ENCODE data around the gene HEXB.
"Not testable (repeated sequence)": the region's sequence is repeated elsewhere in the genome, so short reads cannot be mapped to it uniquely, and the experiment has no call there.

HEXB gene

DNA sequence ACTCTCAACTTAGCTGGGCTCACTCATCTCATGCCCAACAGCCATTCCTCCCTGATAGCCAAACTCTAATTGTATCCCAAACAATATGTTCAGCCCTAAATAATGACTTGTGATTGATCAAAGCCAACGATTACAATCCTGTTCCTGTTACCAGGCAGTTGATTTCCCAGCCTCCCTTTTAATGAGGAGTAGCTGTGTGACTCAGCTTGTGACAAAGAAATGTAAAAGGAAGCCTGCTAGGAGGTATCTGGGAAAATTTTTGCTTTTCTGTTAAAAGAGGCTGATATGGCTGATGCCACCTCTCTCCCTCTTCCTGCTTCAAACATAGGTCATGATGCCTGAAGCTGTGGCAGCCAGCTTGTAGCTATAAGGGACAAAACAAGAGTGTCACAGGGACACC, 24.9 kb upstream of the HEXB start:
- no peak for DNase-seq

DNA sequence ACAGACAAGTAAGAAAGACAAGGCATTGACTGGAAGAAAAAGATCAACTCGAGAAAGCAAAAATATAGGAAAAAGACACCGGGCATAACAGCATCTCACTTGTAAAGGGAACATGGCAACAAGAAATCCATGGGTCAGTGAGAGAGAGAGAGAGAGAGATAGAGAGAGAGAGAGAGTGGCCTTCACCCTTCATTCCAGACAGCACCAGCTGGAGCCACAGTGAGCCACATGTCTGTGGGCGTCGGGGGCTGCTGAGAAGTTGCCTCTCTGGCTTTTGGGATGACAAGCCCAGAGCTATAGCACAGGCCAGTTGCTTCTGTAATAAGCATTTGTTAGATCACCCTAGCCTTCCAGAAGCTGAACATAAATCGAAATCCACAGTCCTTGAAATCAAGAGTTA, 24.2 kb upstream of the HEXB start:
- no peak for DNase-seq

DNA sequence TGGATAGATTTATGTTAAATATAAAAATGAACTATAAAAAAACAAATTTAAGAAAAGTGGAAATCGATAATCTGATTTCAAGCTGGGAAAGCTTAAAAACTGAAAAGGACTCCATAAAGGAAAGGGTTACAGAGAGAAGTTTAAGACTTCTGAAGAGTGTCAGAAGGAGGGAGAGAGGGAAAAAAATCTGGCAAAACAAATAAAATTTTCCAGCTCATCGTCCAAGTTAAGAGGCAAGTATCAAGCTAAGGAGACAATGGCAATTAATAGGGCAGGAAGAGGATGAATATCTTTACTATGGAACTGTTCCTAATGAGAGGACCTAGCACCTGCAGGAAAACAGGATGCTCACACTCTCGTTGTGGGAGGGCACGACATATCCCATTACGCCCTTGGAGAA, 20.5 kb upstream of the HEXB start:
- DNase-seq, result no peak

DNA sequence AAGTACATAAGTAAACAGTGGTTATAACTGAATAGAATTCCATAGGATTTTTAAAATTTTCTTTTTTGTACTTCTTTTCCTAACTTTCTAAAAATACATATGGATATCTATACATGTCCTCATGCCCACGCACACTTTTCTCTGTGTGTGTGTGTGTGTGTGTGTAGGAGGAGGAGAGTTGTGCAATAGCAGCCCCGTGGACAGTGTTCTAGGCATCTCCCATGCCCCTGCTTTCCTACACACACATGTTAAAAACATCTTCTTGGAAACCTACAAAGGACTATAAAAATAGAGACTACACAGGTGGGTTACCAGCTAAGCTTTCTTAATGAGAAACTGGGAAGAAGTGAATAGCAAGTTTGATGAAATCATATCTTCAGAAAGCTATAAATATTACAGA, 19.8 kb upstream of the HEXB start:
- DNase-seq, result no peak

DNA sequence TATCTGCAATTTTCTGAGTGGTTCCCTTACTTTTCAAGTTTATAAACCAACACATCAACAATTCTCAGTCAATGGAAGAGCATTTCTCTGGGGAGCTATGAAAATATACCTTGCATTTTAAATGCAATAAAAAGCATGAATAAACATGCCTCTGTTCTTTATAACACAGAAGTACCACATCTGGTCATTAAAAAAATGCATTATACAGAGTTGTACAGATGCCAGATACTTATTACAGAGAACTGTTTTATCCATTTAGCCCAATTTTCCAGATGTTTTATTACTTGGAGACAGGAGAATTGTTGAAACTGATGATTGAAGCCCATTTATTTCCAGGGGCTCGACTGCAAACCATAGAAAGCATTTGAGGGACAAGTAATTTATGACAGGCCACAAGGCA, 19.2 kb upstream of the HEXB start:
- no peak for DNase-seq

DNA sequence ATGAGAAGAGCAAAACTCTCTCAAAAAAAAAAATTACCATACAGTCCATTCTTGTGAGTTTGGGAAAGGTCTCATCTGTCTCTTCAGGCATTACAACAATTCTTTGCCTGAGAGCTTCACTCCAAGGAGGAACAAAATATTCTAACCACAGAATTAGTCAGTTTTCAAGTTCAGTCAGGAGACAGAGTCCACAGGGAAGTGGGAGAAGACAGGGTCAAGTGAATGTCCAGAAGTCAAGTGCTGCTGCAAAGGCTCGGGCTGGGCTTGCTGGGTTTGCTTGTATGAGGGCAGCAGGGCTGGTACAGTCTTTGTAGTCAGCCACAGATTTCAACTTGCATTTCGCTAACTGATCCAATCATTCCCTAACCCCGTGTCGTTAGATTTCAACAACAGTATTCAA, 17.6 kb upstream of the HEXB start:
- DNase-seq, result no peak

DNA sequence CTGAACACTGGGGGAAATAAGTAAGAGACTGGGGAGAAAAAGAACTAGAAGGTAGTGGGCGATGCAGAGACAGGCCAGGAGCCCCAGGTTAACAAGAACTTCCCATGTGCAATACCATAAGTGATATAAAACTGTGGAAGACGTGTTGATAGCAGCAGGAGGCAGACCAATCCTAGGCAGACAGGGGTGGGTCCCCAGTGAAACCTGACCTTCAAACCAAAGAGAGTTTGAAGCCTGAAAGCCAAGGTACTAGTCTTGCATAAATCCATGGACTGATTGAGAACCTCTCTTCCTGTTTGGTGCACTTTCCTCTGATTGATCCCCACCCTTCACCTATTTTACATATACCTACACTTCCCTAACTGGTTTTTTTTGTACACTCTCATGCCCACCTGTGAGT, 15.2 kb upstream of the HEXB start:
- no peak for DNase-seq

DNA sequence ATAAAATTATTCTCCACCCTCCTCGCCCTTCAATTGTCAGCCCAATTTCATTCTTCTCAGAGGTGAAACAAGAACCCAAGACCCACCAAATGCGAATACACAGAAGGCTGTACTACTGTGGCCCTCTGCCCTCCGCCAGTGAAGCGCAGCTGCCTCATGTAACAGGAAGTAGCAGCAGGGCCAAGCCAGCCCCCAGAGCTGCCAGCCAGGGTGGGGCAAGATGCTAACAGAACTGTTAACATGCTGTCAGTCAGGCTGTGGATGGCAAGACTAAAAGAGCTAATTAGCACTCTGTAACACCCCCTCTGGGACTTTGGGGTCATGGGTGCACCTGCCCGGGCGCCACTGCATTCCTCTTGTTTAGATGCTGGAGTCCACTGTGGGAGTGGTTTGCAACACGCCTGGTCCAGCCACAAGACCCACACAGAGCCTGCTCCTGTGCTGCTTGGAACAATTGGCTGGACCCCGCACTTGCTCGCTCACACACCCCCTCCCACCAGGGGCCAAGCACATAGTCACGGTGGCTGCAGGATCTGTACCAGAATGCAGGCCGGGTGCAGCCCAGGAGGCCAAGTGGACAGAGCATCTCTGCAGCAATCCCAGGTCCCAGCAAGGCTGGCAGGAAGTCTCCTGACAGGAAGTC, 14.5 kb upstream of the HEXB start:
- DNase-seq, result no peak

DNA sequence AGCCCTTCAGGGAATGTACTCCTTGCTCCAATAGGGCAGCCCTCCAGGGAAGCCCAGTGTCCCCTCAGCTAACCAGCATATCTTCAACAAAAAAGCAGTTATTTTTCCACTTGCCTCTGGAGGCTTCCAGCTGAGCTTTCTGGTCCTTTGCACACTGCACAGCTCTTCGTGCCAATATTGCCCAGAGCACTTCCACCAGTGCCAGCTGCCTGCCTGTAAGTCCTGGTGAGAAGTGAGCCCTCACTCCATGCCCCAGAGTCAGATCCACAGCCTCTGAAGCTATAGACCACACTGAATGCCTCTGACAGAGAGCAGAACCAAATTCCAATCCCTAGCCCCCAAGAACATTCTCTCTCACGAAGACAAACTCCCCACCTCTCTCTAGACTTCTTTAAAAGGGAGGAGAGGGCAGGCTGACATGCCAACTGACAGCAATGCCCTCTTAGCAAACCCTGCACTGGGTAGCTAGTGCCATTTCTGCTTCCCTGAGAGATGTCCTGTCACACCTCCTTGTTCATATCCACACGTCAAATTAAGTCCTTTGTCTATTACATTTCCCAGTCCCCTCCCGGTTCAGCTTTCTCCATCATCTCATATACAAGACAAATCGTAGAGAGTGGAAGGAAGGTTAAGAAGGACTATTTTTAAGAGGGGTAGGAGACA, 12.7 kb upstream of the HEXB start:
- DNase-seq, result no peak

DNA sequence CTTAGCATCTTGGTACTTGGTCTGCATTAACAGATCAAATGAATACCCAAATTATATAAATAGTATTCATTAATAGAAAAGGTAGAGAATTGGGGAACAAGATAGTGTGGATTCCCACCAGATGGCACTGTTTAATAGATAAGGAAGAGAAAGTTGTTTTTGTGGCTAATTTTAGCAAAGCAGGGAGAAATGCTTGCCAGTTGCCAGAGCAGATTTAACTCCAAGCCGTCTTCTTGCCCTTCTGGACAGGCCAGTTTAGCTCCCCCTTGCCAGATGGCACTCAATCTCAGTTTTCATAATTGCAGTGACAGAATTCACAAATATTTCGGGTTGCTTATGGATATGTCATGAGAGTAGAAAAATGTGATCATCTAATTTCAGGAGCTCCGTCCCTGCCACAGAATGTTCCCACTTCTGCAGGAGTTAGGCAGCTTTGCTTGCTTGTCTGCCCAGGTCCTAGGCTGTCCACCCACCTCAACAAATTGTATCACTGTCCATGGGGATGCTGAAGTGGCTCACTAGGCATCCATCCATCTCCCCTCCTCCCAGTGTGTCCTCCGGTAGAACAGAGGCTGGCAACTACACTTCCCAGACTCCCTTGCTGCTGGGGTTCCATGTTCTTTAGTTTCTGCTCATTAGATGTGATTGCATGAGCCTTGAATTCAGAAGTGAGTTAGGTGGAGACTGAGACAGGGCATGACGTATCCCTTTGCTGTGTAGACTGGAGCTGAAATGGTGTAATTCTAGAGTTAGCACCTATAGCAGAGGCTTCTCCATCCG, 11.8 kb upstream of the HEXB start:
- DNase-seq, result no peak

DNA sequence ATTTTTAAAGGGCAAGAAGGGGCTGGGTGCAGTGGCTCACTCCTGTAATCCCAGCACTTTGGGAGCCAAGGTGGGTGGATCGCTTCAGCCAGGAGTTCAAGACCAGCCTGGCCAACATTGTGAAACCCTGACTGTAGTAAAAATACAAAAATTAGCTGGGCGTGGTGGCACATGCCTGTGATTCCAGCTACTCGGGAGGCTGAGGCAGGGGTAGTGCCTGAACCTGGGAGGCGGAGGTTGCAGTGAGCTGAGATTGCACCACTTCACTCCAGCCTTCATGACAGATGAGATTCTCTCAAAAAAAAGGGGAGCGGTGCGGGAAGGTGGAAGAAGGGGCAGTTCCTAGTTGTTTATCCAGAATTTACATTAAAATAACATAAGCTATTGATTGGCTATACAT, 8.6 kb upstream of the HEXB start:
- DNase-seq, result not testable (repeated sequence)

DNA sequence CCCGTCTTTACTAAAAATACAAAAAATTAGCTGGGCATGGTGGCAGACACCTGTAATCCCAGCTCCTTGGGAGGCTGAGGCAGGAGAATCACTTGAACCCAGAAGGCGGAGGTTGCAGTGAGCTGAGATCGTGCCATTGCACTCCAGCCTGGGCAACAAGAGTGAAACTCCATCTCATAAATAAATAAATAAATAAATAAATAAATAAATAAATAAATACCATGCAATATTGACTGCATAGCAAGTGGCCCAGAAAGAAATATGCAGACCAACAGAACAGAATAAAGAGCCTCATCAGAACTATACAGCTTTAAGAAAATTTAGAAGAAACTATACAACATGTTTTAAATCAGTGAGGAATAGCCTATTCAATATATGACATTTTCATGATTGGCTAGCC, 6.9 kb upstream of the HEXB start:
- not testable (repeated sequence) for DNase-seq

DNA sequence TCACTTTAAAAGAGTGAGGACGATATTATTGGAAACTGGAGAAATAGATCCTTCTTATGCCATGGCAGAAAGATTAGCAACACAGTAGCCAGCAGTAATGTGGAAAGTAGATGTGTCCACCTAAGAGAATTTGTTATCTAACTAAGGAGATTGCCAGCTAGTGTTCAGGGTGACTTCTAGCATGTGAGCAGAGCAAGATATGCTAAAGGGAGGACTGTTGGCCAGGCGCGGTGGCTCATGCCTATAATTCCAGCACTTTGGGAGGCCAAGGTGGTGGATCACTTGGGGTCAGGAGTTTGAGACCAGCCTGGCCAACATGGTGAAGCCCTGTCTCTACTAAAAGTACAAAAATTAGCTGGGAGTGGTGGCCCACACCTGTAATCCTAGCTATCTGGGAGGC, 5.7 kb upstream of the HEXB start:
- DNase-seq, result not testable (repeated sequence)

DNA sequence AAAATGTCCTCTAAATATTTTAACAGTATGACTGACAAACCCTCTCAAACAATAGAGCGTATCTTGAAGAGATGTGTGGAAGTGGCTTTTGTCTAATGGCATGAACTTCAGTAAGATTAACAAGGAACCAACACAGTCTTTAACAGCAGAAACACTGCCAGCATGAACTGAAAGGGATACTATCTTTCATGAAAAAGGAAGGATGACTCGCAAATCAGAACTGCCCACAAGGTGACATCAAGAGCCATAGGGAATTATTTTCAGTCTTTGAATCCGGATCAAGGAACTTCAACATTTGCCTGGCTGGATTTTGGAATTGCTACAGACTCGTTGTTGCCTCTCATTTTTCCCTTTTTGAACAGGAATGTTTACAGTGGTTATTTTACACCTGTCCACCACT, 5.1 kb upstream of the HEXB start:
- DNase-seq, result no peak

DNA sequence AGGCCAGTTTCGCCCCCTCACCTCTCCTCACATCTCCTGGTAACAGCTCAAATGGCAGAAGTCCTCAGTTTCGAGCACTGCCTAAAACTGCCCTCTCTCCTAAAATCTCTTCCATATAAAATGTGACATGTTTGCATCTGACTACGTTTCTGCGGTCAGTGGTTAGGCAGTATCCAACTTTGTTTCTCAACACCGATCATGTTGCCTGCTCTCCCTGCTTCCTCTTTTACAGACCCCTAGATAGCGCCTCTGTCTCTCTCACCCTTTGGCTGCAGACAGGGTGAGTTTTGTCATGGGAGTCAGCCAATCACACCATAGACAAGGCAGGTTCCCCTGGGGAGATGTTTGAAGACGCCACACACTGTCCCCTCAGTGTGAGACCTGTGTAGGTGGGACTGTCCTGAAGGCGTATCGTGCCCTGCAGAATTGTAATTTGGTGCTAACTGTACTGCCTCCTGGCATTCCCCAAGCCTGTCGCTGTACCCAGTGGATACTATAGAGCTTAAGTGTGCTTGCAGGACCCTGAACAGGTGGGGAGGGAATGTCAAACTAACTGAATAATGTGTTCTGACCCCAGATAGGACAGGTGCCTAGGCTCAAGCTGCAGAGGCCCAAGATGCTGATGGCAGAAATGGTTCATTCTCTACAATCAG, 1.1 kb downstream of the HEXB start:
- DNase-seq, result no peak

DNA sequence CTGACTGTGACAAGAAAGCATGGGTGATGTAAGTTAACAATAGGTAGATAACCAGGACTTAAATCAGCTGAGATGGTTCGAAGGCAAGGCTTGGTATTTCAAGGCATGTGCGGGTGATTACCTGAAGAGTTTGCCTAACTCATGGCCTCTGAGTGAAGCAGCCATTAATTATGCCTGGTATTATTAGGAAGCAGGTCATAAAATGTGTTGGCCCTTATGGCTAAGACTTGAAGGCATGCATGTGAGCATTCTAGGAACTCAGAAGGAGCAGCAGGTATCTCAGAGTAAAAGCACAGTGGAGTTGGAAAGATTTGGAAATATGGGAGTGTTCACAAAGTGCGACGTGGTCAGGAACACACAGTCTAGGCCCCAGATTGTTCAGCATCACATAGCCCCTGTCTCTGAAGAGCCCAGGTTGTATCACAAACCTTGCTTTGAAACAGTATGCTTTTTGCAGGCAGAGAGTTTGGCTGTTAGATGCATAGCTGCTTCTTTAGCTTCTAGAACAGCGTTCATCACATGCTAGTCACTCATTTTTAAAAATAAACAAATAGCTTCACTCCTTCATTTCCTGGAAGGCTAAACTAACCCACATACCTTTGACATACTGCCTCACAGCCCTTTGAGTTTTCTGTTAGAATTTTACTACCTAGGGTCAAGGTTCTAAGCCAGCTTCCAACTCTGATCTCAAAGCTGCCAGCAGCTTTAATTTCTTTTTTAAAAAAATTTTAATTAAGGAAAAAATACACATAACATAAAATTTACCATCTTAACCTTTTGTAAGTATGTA, 2.1 kb downstream of the HEXB start:
- no peak for DNase-seq

DNA sequence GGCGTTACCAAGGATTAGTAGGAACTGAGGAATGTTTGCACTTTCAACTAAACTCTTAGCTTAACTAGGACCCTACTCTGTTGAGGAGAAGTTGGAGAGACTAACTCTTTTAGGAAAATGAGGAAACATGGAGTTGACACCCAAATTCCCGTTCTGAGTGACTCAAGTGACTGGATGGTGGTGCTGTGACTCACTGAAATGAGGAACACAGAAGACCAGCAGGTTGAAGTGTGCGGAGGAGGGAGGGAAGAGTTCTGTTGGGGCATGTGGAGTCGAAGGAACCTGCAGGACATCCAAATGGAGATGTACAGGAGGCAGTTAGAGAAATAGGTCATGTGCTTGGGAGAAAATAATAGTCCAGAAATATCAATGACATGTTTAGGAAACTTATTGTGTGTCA, 8.2 kb downstream of the HEXB start:
- no peak for DNase-seq

DNA sequence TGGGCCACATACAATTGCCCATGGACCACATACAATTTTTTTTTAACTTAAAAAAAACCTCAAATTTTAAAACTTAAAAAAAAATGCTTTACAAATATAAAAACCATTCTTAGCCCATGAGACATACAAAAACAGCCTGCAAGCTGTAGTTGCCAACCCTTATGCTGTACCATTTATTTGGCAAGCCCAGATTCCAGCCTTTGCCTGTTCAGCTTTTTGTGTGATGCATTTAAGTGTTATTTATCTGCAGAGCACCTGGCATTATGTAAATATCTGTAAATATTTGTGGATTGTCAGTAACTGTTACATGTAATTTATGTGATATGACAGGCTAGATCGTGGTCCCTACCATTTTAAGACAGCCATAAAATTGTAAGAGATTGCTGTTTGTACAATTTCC, 32.6 kb downstream of the HEXB start:
- DNase-seq, result no peak

DNA sequence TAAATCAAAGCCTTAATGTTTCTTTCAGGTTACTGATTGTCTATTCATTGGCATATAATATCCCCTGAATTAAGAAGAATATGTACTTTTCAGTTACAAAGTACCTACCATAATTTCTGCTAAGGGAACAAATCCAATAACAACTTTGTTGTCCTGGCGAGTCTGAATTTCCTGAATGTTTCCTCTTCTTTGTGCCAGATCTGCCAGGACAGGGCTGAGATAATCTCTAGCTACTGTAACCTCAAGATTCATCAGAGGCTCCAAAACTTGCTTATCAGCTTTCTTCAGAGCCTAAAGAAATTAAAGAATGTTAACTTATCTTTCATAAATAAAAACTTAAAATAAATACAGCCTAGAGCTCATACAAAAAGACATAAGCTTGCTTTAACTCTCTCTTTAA, 37.2 kb downstream of the HEXB start:
- no peak for DNase-seq

DNA sequence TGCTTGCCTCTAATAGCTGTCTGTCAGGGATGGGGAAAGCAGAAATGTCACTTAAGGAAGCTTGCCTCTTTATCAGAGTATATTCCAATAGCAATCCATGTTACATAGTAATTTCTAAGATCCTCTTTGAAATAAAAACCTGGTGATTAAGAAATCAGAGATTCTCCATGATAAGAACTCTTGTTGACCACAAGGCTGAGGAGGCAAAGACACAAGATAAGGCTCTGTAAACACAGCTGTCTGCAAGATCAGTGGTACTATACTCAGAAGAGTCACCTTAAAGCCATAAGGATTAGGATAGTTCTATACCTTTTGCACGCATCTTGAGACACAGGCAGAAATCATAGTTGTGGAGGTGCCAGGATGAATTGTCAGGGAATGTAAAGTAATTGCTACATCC, 40.3 kb downstream of the HEXB start:
- DNase-seq, result no peak

DNA sequence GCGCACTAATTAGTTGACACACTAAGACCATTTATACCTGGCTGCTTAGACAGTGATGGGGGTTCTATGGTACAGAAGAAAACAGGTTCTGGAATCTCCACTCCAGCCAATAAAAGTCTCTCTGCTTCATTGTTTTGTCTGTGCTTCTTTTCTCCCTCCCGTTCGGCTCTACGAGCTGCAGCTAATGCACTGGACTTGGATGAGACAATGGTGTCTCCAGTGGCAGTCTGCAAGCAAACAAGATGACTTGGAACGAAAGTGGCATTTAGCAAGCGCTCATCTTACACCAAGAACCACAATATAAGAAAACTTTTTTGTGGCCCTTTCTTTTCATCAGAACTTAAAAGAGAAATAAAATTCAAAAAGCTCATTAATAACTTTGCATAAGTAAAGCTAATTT, 51.7 kb downstream of the HEXB start:
- DNase-seq, result no peak

DNA sequence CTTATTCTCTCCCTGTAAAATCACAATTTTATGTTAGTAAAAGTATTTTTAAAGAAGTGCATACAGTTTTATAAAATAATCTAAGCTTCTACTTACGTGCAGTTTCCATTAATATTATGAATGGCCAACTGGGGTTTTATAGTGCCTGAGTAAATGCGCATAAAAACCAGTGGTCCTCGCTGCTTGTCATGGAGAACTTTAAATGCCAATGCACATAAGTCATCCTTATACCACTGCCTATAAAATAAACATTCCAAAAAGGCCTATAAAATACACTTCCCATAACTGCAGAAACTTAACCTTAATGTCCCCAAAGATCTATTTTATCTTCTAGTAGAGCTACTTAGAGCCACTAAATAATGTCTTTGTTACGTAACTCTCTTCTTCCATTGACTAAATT, 53.4 kb downstream of the HEXB start:
- no peak for DNase-seq

DNA sequence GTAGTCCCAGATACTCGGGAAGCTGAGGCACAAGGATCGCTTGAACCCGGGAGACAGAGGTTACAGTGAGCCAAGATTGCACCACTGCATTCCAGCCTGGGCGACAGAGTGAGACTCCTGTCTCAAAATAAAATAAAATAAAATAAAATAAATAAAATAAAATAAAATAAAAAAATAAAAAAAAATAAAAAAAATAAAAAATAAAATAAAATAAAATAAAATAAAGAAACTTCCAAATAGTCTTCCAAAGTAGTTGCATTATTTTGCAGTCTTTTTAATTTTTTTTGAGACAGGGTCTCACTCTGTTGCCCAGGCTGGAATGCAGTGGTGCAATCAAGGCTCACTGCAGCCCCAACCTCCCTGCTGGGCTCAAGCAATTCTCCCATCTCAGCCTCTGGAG, 63.7 kb downstream of the HEXB start:
- DNase-seq, result not testable (repeated sequence)
